ENCODE measurements around the gene CSRP3.

The CSRP3 gene

GRCh38 chr11:19225123-19225522 lies 23.3 kb upstream of the CSRP3 start:
- no peak overlapping the region for H3K4me3 ChIP-seq (ENCODE audit: low read depth, low read length)
- TF ChIP-seq CTCF (IDR thresholded peaks at IDR 0.05; ENCODE audit: low read depth, low read length) = no peak

- no peak for TF ChIP-seq CTCF (IDR thresholded peaks at IDR 0.05; ENCODE audit: low read depth, low read length)
These were observed 19.3 kb upstream of the CSRP3 start for GRCh38 chr11:19220903-19221724.

GRCh38 chr11:19218786-19219460 lies 17.1 kb upstream of the CSRP3 start:
- no peak for TF ChIP-seq CTCF (IDR thresholded peaks at IDR 0.05; ENCODE audit: low read depth, low read length)
- H3K4me3 ChIP-seq (ENCODE audit: low read depth, low read length) = no peak overlapping the region

More at GRCh38 chr11:19220903-19221724, 19.3 kb upstream of the CSRP3 start:
- no peak overlapping the region for H3K4me3 ChIP-seq (ENCODE audit: low read depth, low read length)

GRCh38 chr11:19218216-19218615 lies 16.4 kb upstream of the CSRP3 start:
- TF ChIP-seq CTCF (IDR thresholded peaks at IDR 0.05; ENCODE audit: low read depth, low read length) = no peak
- H3K4me3 ChIP-seq (ENCODE audit: low read depth, low read length) = no peak overlapping the region

- no peak for TF ChIP-seq CTCF (IDR thresholded peaks at IDR 0.05; ENCODE audit: low read depth, low read length)
- no peak overlapping the region for H3K4me3 ChIP-seq (ENCODE audit: low read depth, low read length)
These were observed 15.1 kb upstream of the CSRP3 start for GRCh38 chr11:19216709-19217374.

- no peak for TF ChIP-seq CTCF (IDR thresholded peaks at IDR 0.05; ENCODE audit: low read depth, low read length)
- H3K4me3 ChIP-seq (ENCODE audit: low read depth, low read length) = no peak overlapping the region
These were observed 14.2 kb upstream of the CSRP3 start for GRCh38 chr11:19216021-19216420.
